HL-60/S4 treated with phorbol 12-myristate 13-acetate at 8.2 ng/mL for 4 days and 3 days (cell line): ENCODE results near the gene DST.

Experiments
- in situ Hi-C: fragments of 300-500 bp; cut with MboI; formaldehyde crosslinking; loops from 2 replicates; pipeline ENCODE4 v1.15.0; 2022; ENCODE audit warnings: low sequenced_read_pairs

The DST gene

GRCh38 chr6:56642366-56643261 lies at the start of gene DST:
TSS of gene DST (minus strand) at chr6:56642889.
- in situ Hi-C loops = no loop called here

GRCh38 chr6:56691814-56692213 lies 49.1 kb upstream of the DST start:
- in situ Hi-C loops = no loop called here

GRCh38 chr6:56691286-56691595 lies 48.6 kb upstream of the DST start:
- in situ Hi-C loops = no loop called here

- in situ Hi-C loops = no loop called here
These were observed 48.0 kb upstream of the DST start for GRCh38 chr6:56690519-56691285.

GRCh38 chr6:56689663-56690062 lies 47.0 kb upstream of the DST start:
- in situ Hi-C loops = no loop called here

- in situ Hi-C loops = no loop called here
These were observed 46.4 kb upstream of the DST start for GRCh38 chr6:56689114-56689513.

DNA sequence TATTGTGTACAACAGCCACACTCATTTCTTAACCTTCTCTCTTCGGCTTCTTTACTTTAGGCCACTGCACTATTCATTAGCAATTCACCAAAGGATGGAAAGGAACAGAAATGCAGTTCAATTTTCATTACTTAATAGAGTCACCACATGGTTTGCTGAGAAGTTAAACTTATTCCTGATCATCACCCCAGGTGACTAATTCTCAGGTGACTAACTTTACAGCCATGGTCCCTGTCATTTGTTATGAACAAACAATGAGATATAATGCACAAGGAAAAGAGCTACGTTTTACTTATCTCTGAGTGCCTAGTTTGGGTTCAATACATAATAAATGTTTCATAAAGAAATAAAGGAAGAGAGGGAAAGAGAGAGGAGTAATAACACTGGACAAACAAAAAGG lies 45.8 kb upstream of the DST start:
- in situ Hi-C loops = no loop called here

GRCh38 chr6:56687551-56687950 lies 44.9 kb upstream of the DST start:
- in situ Hi-C loops = no loop called here

DNA sequence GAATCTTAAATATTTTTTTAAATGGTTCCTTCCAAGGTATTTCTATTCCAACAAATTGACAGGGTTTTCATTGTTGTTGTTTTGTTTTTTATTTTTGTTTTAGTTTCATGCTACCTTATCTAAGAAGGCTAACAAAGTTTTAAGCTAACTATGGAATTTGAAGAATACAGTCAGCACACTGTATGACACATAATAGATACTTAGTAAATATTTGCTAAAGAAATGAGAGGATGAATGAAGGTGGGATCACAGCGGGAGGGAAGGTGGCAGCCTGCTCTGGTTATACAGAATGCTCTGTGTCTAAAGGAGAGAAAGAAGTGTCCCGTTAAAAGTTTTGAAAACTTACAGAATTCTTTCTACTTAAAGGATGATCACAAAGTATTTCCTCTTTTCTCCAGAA lies 43.7 kb upstream of the DST start:
- in situ Hi-C loops = no loop called here

- in situ Hi-C loops = no loop called here
These were observed 43.3 kb upstream of the DST start for GRCh38 chr6:56685994-56686393.

DNA sequence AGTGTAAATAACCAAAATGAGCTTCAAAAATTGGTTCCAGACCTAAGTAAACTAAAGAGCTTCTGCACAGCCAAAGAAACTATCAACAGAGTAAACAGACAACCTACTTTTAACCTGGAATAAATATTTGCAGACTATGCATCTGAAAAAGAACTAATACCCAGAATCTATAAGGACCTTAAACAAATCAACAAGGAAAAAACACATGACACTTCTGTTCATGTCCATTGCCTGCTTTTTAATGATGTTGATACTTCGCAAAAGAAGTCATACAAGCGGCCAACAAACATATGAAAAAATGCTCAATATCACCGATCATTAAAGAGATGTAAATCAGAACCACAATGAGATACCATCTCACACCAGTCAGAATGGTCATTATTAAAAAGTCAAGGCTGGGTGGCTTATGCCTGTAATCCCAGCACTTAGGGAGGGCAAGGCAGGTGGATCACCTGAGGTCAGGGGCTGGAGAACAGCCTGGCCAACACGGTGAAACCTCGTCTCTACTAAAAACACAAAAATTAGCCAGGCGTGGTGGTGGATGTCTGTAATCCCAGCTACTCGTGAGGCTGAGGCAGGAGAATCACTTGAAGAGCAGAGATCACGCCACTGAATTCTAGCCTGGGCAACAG lies 42.5 kb upstream of the DST start:
- in situ Hi-C loops = no loop called here

- in situ Hi-C loops = no loop called here
These were observed 41.8 kb upstream of the DST start for GRCh38 chr6:56684342-56685101.

GRCh38 chr6:56683882-56684281 lies 41.2 kb upstream of the DST start:
- in situ Hi-C loops = no loop called here

- in situ Hi-C loops = no loop called here
These were observed 39.9 kb upstream of the DST start for GRCh38 chr6:56682635-56683034.

GRCh38 chr6:56677559-56677958 lies 34.9 kb upstream of the DST start:
- in situ Hi-C loops = no loop called here

GRCh38 chr6:56671651-56672461 lies 29.2 kb upstream of the DST start:
- in situ Hi-C loops = no loop called here

- in situ Hi-C loops = no loop called here
These were observed 28.5 kb upstream of the DST start for GRCh38 chr6:56671160-56671559.

DNA sequence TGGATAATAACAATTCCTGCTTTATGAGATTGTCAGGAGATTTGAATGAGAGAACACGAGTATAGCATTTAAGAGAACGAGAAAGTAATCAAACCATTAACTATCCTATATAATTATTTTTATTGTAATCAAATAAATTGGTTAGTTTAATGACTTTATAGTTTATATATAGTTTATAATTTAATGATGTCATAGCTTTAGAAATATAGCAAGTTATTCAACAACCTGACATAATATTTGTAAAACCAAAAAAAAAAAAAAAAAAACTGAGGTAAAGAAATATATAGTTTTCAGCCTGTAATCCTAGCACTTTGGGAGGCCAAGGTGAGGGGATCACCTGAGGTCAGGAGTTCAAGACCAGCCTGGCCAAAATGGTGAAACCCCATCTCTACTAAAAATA lies 26.4 kb upstream of the DST start:
- in situ Hi-C loops = no loop called here

DNA sequence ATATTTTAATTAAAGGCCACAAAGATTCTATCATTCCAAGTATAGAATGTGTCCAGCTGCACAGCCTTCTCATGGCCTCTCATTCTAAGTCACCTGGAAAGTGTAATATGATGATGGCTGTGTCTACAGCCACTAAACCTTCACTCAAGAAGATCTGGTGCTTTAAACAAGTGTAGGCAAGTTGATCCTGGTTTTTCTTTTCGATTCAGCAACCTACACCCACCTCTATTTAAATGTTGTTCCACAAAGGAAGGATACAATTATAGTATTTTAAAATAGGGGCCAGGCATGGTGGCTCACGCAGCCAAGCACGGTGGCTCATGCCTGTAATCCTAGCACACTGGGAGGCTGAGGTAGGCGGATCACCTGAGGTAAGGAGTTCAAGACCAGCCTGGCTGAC lies 25.5 kb upstream of the DST start:
- in situ Hi-C loops = no loop called here

DNA sequence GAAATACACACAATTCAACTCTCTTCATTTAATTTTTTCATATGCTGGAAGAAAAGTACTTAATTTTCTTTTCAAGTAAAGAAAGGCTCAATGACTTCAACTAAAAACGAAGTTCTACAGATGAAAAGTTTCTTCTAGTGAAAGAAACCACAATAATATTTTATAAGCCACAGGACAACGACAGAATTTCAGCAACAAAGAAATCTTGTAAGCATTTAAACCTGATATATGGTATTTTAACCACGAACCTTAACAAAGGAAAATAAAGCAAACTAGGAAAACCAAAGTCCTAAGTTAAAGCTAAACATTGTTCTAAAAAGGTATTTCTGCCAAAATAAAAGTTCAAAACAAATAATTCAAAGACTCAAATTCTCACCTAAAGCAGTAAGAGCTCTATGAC lies 24.6 kb upstream of the DST start:
- in situ Hi-C loops = no loop called here
